GM23338 (cell line): ENCODE data around the gene CGNL1. TPM values are rescaled to one million over a fixed set of nuclear protein-coding genes. Genes with fewer than 3 reads are reported as not detected.

Experiments
- ATAC-seq: fragments of 200-7000 bp; cut with Tn5 transposase; 3 replicates; pipeline ENCODE4 v1.9.1; 2020
- DNase-seq: peaks from one replicate; pipeline ENCODE4 v3.0.0-alpha.2; 2015; ENCODE audit warnings: low spot score
- H2AFZ ChIP-seq: fragments of 200-600 bp; sonication (generic); 2 replicates; pipeline ENCODE4 v1.8.0; 2016; ENCODE audit warnings: antibody characterized with exemption, mild to moderate bottlenecking, moderate library complexity
- H3F3A ChIP-seq: fragments of 200-600 bp; sonication (generic); replicated peaks from 2 replicates; pipeline ENCODE4 v1.8.0; 2017; ENCODE audit warnings: antibody characterized with exemption, mixed run types, low read depth
- H3K27ac ChIP-seq: fragments of 200-600 bp; sonication (generic); 2 replicates; pipeline ENCODE4 v1.6.1; 2016; ENCODE audit warnings: low read depth
- H3K27me3 ChIP-seq: fragments of 200-600 bp; sonication (generic); 2 replicates; pipeline ENCODE4 v1.8.0; 2016; ENCODE audit warnings: mild to moderate bottlenecking, mixed run types, moderate library complexity; ENCODE audit not compliant: insufficient read depth
- H3K36me3 ChIP-seq: fragments of 200-600 bp; sonication (generic); 2 replicates; pipeline ENCODE4 v1.8.0; 2016; ENCODE audit warnings: mild to moderate bottlenecking; ENCODE audit not compliant: insufficient read depth
- H3K4me1 ChIP-seq: fragments of 200-600 bp; sonication (generic); 2 replicates; pipeline ENCODE4 v1.8.0; 2016; ENCODE audit warnings: mild to moderate bottlenecking, moderate library complexity; ENCODE audit not compliant: insufficient read depth
- H3K4me2 ChIP-seq: fragments of 200-600 bp; sonication (generic); 2 replicates; pipeline ENCODE4 v1.7.1; 2017; ENCODE audit warnings: mixed run types
- H3K4me3 ChIP-seq: fragments of 200-600 bp; sonication (generic); 2 replicates; pipeline ENCODE4 v1.6.1; 2016; ENCODE audit warnings: mixed run types
- H3K79me2 ChIP-seq: fragments of 200-600 bp; sonication (generic); replicated peaks from 2 replicates; pipeline ENCODE4 v1.8.0; 2017; ENCODE audit warnings: mild to moderate bottlenecking; ENCODE audit not compliant: insufficient read depth
- H3K9me2 ChIP-seq: fragments of 200-600 bp; sonication (generic); 2 replicates; pipeline ENCODE4 v1.8.0; 2017; ENCODE audit not compliant: insufficient read depth
- H4K20me1 ChIP-seq: fragments of 200-600 bp; sonication (generic); replicated peaks from 2 replicates; pipeline ENCODE4 v1.8.0; 2017; ENCODE audit warnings: mild to moderate bottlenecking; ENCODE audit not compliant: insufficient read depth
- H3K27ac Mint-ChIP-seq: 2 replicates; pipeline ENCODE4 v1.8.0; 2020; ENCODE audit warnings: inconsistent platforms, mild to moderate bottlenecking, moderate library complexity, mixed read lengths
- H3K27me3 Mint-ChIP-seq: 3 replicates; pipeline ENCODE4 v1.8.0; 2022; ENCODE audit warnings: low read depth, mild to moderate bottlenecking, moderate library complexity, mixed read lengths, inconsistent platforms; ENCODE audit not compliant: insufficient read depth, poor library complexity
- H3K36me3 Mint-ChIP-seq: 3 replicates; pipeline ENCODE4 v1.8.0; 2021; ENCODE audit warnings: low read depth, mild to moderate bottlenecking, inconsistent platforms, moderate library complexity, mixed read lengths
- H3K4me1 Mint-ChIP-seq: 3 replicates; pipeline ENCODE4 v1.8.0; 2020; ENCODE audit warnings: mild to moderate bottlenecking, inconsistent platforms, mixed read lengths
- H3K4me3 Mint-ChIP-seq: 3 replicates; pipeline ENCODE4 v1.8.0; 2021; ENCODE audit warnings: moderate library complexity, mild to moderate bottlenecking, inconsistent platforms, mixed read lengths
- H3K9me3 Mint-ChIP-seq: 3 replicates; pipeline ENCODE4 v1.8.0; 2020; ENCODE audit warnings: moderate library complexity, mild to moderate bottlenecking, inconsistent platforms, mixed read lengths
- CREB1 ChIP-seq: fragments of 250-450 bp; sonication (Bioruptor Pico); IDR thresholded peaks from 2 replicates; pipeline ENCODE4 v1.5.0; 2020; ENCODE audit warnings: low read depth, mild to moderate bottlenecking, moderate library complexity
- CTCF ChIP-seq, 2 experiments: fragments of 200-600 bp in 1 of 2; sonication (generic) in 1 of 2; conservative IDR thresholded peaks; 2 replicates each; pipeline versions ENCODE4 v1.5.1 to v1.6.1; 2016 to 2017; ENCODE audit warnings: antibody characterized with exemption in 2 of 2, low read depth in 2 of 2, mild to moderate bottlenecking in 2 of 2, moderate library complexity in 1 of 2
- ETS1 ChIP-seq: IDR thresholded peaks from 2 replicates; pipeline ENCODE4 v1.6.1; 2016; ENCODE audit warnings: antibody characterized with exemption
- EZH2 ChIP-seq: fragments of 200-600 bp; sonication (generic); IDR thresholded peaks from one replicate; pipeline ENCODE4 v1.8.0; 2017; ENCODE audit warnings: antibody characterized with exemption, mild to moderate bottlenecking, low read depth; ENCODE audit not compliant: unreplicated experiment
- EZH2phosphoT487 ChIP-seq: fragments of 200-600 bp; sonication (generic); IDR thresholded peaks from one replicate; pipeline ENCODE4 v1.8.1; 2018; ENCODE audit warnings: antibody characterized with exemption; ENCODE audit not compliant: unreplicated experiment
- JUNB ChIP-seq: IDR thresholded peaks from one replicate; pipeline ENCODE4 v1.6.1; 2016; ENCODE audit warnings: antibody characterized with exemption; ENCODE audit not compliant: unreplicated experiment
- NANOG ChIP-seq: IDR thresholded peaks from 2 replicates; pipeline ENCODE4 v1.6.1; 2016; ENCODE audit warnings: antibody characterized with exemption, borderline replicate concordance
- POLR2AphosphoS5 ChIP-seq: IDR thresholded peaks from 2 replicates; pipeline ENCODE4 v1.6.1; 2016; ENCODE audit warnings: antibody characterized with exemption, low read depth
- REST ChIP-seq: IDR thresholded peaks from one replicate; pipeline ENCODE4 v1.6.1; 2018; ENCODE audit warnings: antibody characterized with exemption; ENCODE audit not compliant: unreplicated experiment
- STAT1 ChIP-seq: IDR thresholded peaks from one replicate; pipeline ENCODE4 v1.6.1; 2016; ENCODE audit warnings: antibody characterized with exemption; ENCODE audit not compliant: unreplicated experiment
- ZNF114 ChIP-seq: fragments of 250-450 bp; sonication (Bioruptor Pico); IDR thresholded peaks from 2 replicates; pipeline ENCODE4 v1.5.0; 2020; ENCODE audit warnings: mild to moderate bottlenecking, moderate library complexity
- ZNF331 ChIP-seq: fragments of 250-450 bp; sonication (Bioruptor Pico); IDR thresholded peaks from 2 replicates; pipeline ENCODE4 v1.5.0; 2020; ENCODE audit warnings: low read depth, mild to moderate bottlenecking, moderate library complexity
- ZNF462 ChIP-seq: fragments of 250-450 bp; sonication (Bioruptor Pico); IDR thresholded peaks from 2 replicates; pipeline ENCODE4 v1.5.0; 2020; ENCODE audit warnings: mild to moderate bottlenecking, moderate library complexity
- polyA plus RNA-seq: library from polyadenylated mRNA; unstranded; fragments of >200 nt; fragmentation: Nextera tagmentation; extraction: Ambion mirVana; gene quantifications from 2 replicates; pipeline ENCODE4 v1.2.1, GENCODE V29; 2016
- total RNA-seq: library from RNA; depleted of rRNA; stranded (reverse); fragments of >200 nt; shearing (Covaris generic); gene quantifications from 2 replicates; pipeline ENCODE4 v1.2.3, GENCODE V29; 2014

Gene CGNL1
- total and polyA plus RNA-seq, 2 experiments from 2014 or later, result 20.0 to 57.8 TPM

GRCh38 chr15:57555270-57555669 lies 179.0 kb downstream of the CGNL1 start:
- 0 out of 2 replicates have a peak overlapping the region, but pooled peaks have one; percentile 8 for H3K27ac Mint-ChIP-seq
- H3K4me1 Mint-ChIP-seq, result peaks cover 31% of the 10 kb centered on the region

More at GRCh38 chr15:57555270-57555669, 179.0 kb downstream of the CGNL1 start:
- H3K4me1 ChIP-seq, result peaks cover 4% of the 10 kb centered on the region; the same call in 1 of the 2 replicates
- no peaks in the 10 kb centered on the region for H3K27me3 ChIP-seq
- DNase-seq, result no peak
- no peak overlapping the region for H3K4me3 ChIP-seq
- no peak for TF ChIP-seq CTCF (conservative IDR thresholded peaks at IDR 0.05; ENCODE audit: low read depth in 2 of 2)
- no peak for TF ChIP-seq ZNF114 (CRISPR knock-in tag)
- TF ChIP-seq REST, result no peak
- TF ChIP-seq ETS1, result no peak
- no peak for TF ChIP-seq EZH2
- no peak for TF ChIP-seq JUNB
- no peak for TF ChIP-seq EZH2phosphoT487
- TF ChIP-seq CREB1 (CRISPR knock-in tag), result no peak
- no peak for TF ChIP-seq STAT1
- TF ChIP-seq POLR2AphosphoS5, result no peak
- no peak for TF ChIP-seq NANOG
- TF ChIP-seq ZNF462 (CRISPR knock-in tag), result no peak
- no peak for TF ChIP-seq ZNF331 (CRISPR knock-in tag)
- no peaks in the 10 kb centered on the region; the same call in 2 of the 3 replicates for H3K9me3 Mint-ChIP-seq
- no peak overlapping the region for H3K27ac ChIP-seq
- peaks cover 14% of the 10 kb centered on the region; the same call in 2 of the 3 replicates for H3K36me3 Mint-ChIP-seq
- H3K4me3 Mint-ChIP-seq, result no peak overlapping the region
- H3K36me3 ChIP-seq, result no peaks in the 10 kb centered on the region
- 0 out of 2 replicates have a peak, but pooled peaks cover 2% of the 10 kb centered on the region for H3K9me2 ChIP-seq
- no peaks in the 10 kb centered on the region for H3F3A ChIP-seq
- no peak overlapping the region for H3K4me2 ChIP-seq
- no peak overlapping the region for H2AFZ ChIP-seq
- H3K27me3 Mint-ChIP-seq, result peaks cover 6% of the 10 kb centered on the region
- no peaks in the 10 kb centered on the region for H4K20me1 ChIP-seq
- H3K79me2 ChIP-seq, result no peaks in the 10 kb centered on the region
- ATAC-seq, result no peak
